HG03457 (cell line): ENCODE measurements around the gene CD46.

Experiments
- ATAC-seq: cut with Tn5 transposase; IDR thresholded peaks from one replicate; pipeline ENCODE4 v1.9.1; 2021; ENCODE audit warnings: moderate number of reproducible peaks; ENCODE audit not compliant: unreplicated experiment

Gene CD46

GRCh38 chr1:207826557-207827487 is 75.0 kb downstream of the CD46 start:
- no peak for ATAC-seq

- no peak for ATAC-seq
These were observed 75.6 kb downstream of the CD46 start for GRCh38 chr1:207827488-207827830.

GRCh38 chr1:207828046-207828445 is 76.2 kb downstream of the CD46 start:
- no peak for ATAC-seq

- peak; percentile 25 for ATAC-seq
These were observed 76.8 kb downstream of the CD46 start for GRCh38 chr1:207828485-207829158.

GRCh38 chr1:207829576-207829975 is 77.7 kb downstream of the CD46 start:
- no peak for ATAC-seq

- no peak for ATAC-seq
These were observed 78.9 kb downstream of the CD46 start for GRCh38 chr1:207830788-207831187.

- ATAC-seq, result peak; percentile 73
These were observed 79.9 kb downstream of the CD46 start for GRCh38 chr1:207831517-207832327.

- no peak for ATAC-seq
These were observed 80.9 kb downstream of the CD46 start for GRCh38 chr1:207832796-207833195.

GRCh38 chr1:207833381-207833780 is 81.5 kb downstream of the CD46 start:
- no peak for ATAC-seq

- ATAC-seq, result no peak
These were observed 82.3 kb downstream of the CD46 start for GRCh38 chr1:207833956-207834660.

- no peak for ATAC-seq
These were observed 84.1 kb downstream of the CD46 start for GRCh38 chr1:207835958-207836357.

- no peak for ATAC-seq
These were observed 84.9 kb downstream of the CD46 start for GRCh38 chr1:207836591-207837347.

GRCh38 chr1:207837673-207838072 is 85.8 kb downstream of the CD46 start:
- ATAC-seq, result no peak

- ATAC-seq, result no peak
These were observed 86.6 kb downstream of the CD46 start for GRCh38 chr1:207838156-207839082.

- ATAC-seq, result no peak
These were observed 87.2 kb downstream of the CD46 start for GRCh38 chr1:207839083-207839413.

- ATAC-seq, result no peak
These were observed 88.5 kb downstream of the CD46 start for GRCh38 chr1:207840380-207840779.

- ATAC-seq, result no peak
These were observed 89.4 kb downstream of the CD46 start for GRCh38 chr1:207841293-207841692.

- ATAC-seq, result no peak
These were observed 90.0 kb downstream of the CD46 start for GRCh38 chr1:207841901-207842300.

GRCh38 chr1:207842506-207842905 is 90.7 kb downstream of the CD46 start:
- no peak for ATAC-seq
